Mammary epithelial cell (primary cell): ENCODE results near the gene MED25.

ENCODE experiments used
- CTCF ChIP-seq, 2 donors: IDR thresholded peaks in 1 of 2; conservative IDR thresholded peaks in 1 of 2; 2 replicates each; pipeline ENCODE4 v1.5.1; 2011 to 2012; ENCODE audit warnings: inconsistent platforms in 2 of 2, low read length in 2 of 2, mild to moderate bottlenecking in 2 of 2, control low read depth in 1 of 2, low read depth in 1 of 2; ENCODE audit not compliant: insufficient read depth in 1 of 2; ENCODE audit errors: extremely low read depth in 1 of 2
- EZH2 ChIP-seq: IDR thresholded peaks from 2 replicates; pipeline ENCODE4 v1.6.1; 2012; ENCODE audit warnings: low read length, inconsistent platforms, borderline replicate concordance

- TF ChIP-seq CTCF (conservative IDR thresholded peaks at IDR 0.05 in 1 of 2, IDR thresholded peaks at IDR 0.05 in 1 of 2; ENCODE audit: extremely low read depth in 1 of 2, insufficient read depth in 1 of 2, low read depth in 1 of 2, low read length in 2 of 2), result no peak
- TF ChIP-seq EZH2, result no peak
Measured at GRCh38 chr19:49861541-49862378, 43.7 kb downstream of the MED25 start.
